ENCODE results near the gene FNBP1.
"Not testable (repeated sequence)": the region's sequence is repeated elsewhere in the genome, so short reads cannot be mapped to it uniquely, and the experiment has no call there.

Gene FNBP1

GRCh38 chr9:129890718-129891299, 152.2 kb downstream of the FNBP1 start:
- not testable (repeated sequence) for DNase-seq (ENCODE audit: low read depth in 2 of 2)

GRCh38 chr9:129889941-129890717, 152.9 kb downstream of the FNBP1 start:
- DNase-seq (ENCODE audit: low read depth in 2 of 2): no peak

GRCh38 chr9:129889122-129889940, 153.7 kb downstream of the FNBP1 start:
- DNase-seq (ENCODE audit: low read depth in 2 of 2): no peak

- no peak for DNase-seq (ENCODE audit: low read depth in 2 of 2)
Measured at GRCh38 chr9:129888293-129889121, 154.5 kb downstream of the FNBP1 start.

GRCh38 chr9:129887334-129888292, 155.4 kb downstream of the FNBP1 start:
- DNase-seq (ENCODE audit: low read depth in 2 of 2): no peak

GRCh38 chr9:129886226-129887174, 156.5 kb downstream of the FNBP1 start:
- DNase-seq (ENCODE audit: low read depth in 2 of 2): no peak

- peak; percentile 70 to 74 for DNase-seq (ENCODE audit: low read depth in 2 of 2)
Measured at GRCh38 chr9:129885670-129886106, 157.3 kb downstream of the FNBP1 start.

- no peak for DNase-seq (ENCODE audit: low read depth in 2 of 2)
Measured at GRCh38 chr9:129885018-129885669, 157.8 kb downstream of the FNBP1 start.

- DNase-seq (ENCODE audit: low read depth in 2 of 2): peak; percentile 61 to 70
Measured at GRCh38 chr9:129884220-129885017, 158.6 kb downstream of the FNBP1 start.

- DNase-seq (ENCODE audit: low read depth in 2 of 2): no peak
Measured at GRCh38 chr9:129881547-129882324, 161.3 kb downstream of the FNBP1 start.

GRCh38 chr9:129880654-129881546, 162.1 kb downstream of the FNBP1 start:
- DNase-seq (ENCODE audit: low read depth in 2 of 2): peak; percentile 46 to 54

- no peak for DNase-seq (ENCODE audit: low read depth in 2 of 2)
Measured at GRCh38 chr9:129879991-129880653, 162.9 kb downstream of the FNBP1 start.

- no peak for DNase-seq (ENCODE audit: low read depth in 2 of 2)
Measured at GRCh38 chr9:129879103-129879699, 163.8 kb downstream of the FNBP1 start.

- no peak for DNase-seq (ENCODE audit: low read depth in 2 of 2)
Measured at GRCh38 chr9:129878291-129878690, 164.7 kb downstream of the FNBP1 start.

GRCh38 chr9:129876815-129877214, 166.2 kb downstream of the FNBP1 start:
- no peak for DNase-seq (ENCODE audit: low read depth in 2 of 2)

All from fibroblast of skin of left quadriceps (primary cell).